ENCODE measurements around the gene ZDHHC11B.

The ZDHHC11B gene

GRCh38 chr5:669842-670395, 114.6 kb downstream of the ZDHHC11B start:
- ChIA-PET POLR2A (ENCODE audit: low non-redundant PET) (no interaction called here), CTCF (interaction anchor here (0.5 to 1.9 kb wide), 13 partner anchors 14 to 1229 kb away, joined by 3 to 8 read pairs (median 4); no protein-coding TSS in a partner anchor)
- no peak for DNase-seq (ENCODE audit: low spot score)
- peak overlapping the region; percentile 93 for H3K27ac ChIP-seq
- no peak for TF ChIP-seq CTCF (conservative IDR thresholded peaks at IDR 0.05; ENCODE audit: low read depth)

- ChIA-PET CTCF (interaction anchor here (0.5 to 1.9 kb wide), 13 partner anchors 27 to 1229 kb away, joined by 3 to 8 read pairs (median 4); no protein-coding TSS in a partner anchor), POLR2A (ENCODE audit: low non-redundant PET) (no interaction called here)
- H3K27ac ChIP-seq: peak overlapping the region; percentile 93
- DNase-seq (ENCODE audit: low spot score): no peak
- TF ChIP-seq CTCF (conservative IDR thresholded peaks at IDR 0.05; ENCODE audit: low read depth): peak; percentile 89
These were observed 115.3 kb downstream of the ZDHHC11B start for GRCh38 chr5:669111-669841.

GRCh38 chr5:668283-668995, 116.1 kb downstream of the ZDHHC11B start:
- CTCF ChIA-PET: interaction anchor here (0.6 to 1.5 kb wide), 4 partner anchors 234 to 352 kb away, joined by 3 to 5 read pairs (median 4); no protein-coding TSS in a partner anchor

GRCh38 chr5:666816-667498, 117.6 kb downstream of the ZDHHC11B start:
- ChIA-PET POLR2A (ENCODE audit: low non-redundant PET) (no interaction called here), CTCF (no interaction called here)
- DNase-seq (ENCODE audit: low spot score): no peak
- no peak for TF ChIP-seq CTCF (conservative IDR thresholded peaks at IDR 0.05; ENCODE audit: low read depth)
- H3K27ac ChIP-seq: peak overlapping the region; percentile 46

More at GRCh38 chr5:668283-668995, 116.1 kb downstream of the ZDHHC11B start:
- H3K27ac ChIP-seq: peak overlapping the region; percentile 93; the same call in 1 of the 2 replicates
- no peak for DNase-seq (ENCODE audit: low spot score)
- POLR2A ChIA-PET (ENCODE audit: low non-redundant PET): no interaction called here
- TF ChIP-seq CTCF (conservative IDR thresholded peaks at IDR 0.05; ENCODE audit: low read depth): no peak

- DNase-seq (ENCODE audit: low spot score): no peak
- TF ChIP-seq CTCF (conservative IDR thresholded peaks at IDR 0.05; ENCODE audit: low read depth): no peak
- H3K27ac ChIP-seq: peak overlapping the region; percentile 46
- CTCF ChIA-PET: no interaction called here
- POLR2A ChIA-PET (ENCODE audit: low non-redundant PET): no interaction called here
These were observed 118.4 kb downstream of the ZDHHC11B start for GRCh38 chr5:665956-666711.

All from RWPE1 (cell line).